Erythroblast (primary cell): ENCODE results near the gene PLEKHM3.

Experiments
- GATA1 ChIP-seq: IDR thresholded peaks from 2 replicates; pipeline ENCODE4 v1.6.1; 2011; ENCODE audit warnings: low read depth, mild to moderate bottlenecking, control low read depth, low read length, moderate library complexity
- POLR2A ChIP-seq: IDR thresholded peaks from 2 replicates; pipeline ENCODE4 v1.6.1; 2011; ENCODE audit warnings: mild to moderate bottlenecking, low read length

DNA sequence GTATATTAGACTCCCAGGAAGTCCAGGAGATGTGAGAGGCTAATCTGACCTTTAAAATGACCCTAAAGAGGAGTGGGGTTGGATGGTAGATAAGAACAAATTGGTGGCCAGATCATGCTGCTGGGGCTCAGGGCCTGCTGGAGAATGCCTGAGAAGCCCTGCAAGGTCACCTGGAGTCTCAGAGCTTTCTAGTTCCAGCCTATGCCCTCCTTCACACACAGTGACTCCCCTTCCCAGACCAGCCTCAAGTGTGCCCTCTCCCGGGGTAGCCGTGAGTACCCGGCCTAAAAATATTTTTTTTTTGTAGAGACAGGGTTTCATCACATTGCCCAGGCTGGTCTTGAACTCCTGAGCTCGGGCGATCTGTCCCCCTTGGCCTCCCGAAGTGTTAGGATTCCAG is 211.4 kb downstream of the PLEKHM3 start:
- TF ChIP-seq POLR2A (no peak), GATA1 (no peak)
